Measurements from ENCODE around the gene IGSF8.
A peak's percentile ranks its signal among the peaks of the same experiment; 100 is the strongest.

IGSF8 gene

GRCh38 chr1:160094806-160095205, 3.6 kb downstream of the IGSF8 start:
- Histone ChIP-seq H3K4me3 (no peak overlapping the region), H3K27me3 (ENCODE audit: low read depth) (no peaks in the 10 kb centered on the region), H3K4me1 (peaks cover 22% of the 10 kb centered on the region), H3K36me3 (replicated peaks) (no peaks in the 10 kb centered on the region), H3K9me3 (no peaks in the 10 kb centered on the region)
- in situ Hi-C loops (cut with MboI; ENCODE audit: low sequenced_read_pairs) = no loop called here
- no peak for DNase-seq (ENCODE audit: low spot score in 2 of 2)

GRCh38 chr1:160094291-160094625, 4.2 kb downstream of the IGSF8 start:
- H3K36me3 ChIP-seq (replicated peaks) = no peaks in the 10 kb centered on the region
- in situ Hi-C loops (cut with MboI; ENCODE audit: low sequenced_read_pairs) = no loop called here
- no peaks in the 10 kb centered on the region for H3K27me3 ChIP-seq (ENCODE audit: low read depth)
- no peak for DNase-seq (ENCODE audit: low spot score in 2 of 2)
- H3K4me3 ChIP-seq = no peak overlapping the region
- no peaks in the 10 kb centered on the region for H3K9me3 ChIP-seq
- peaks cover 20% of the 10 kb centered on the region for H3K4me1 ChIP-seq

GRCh38 chr1:160093624-160094290, 4.7 kb downstream of the IGSF8 start:
- in situ Hi-C loops (cut with MboI; ENCODE audit: low sequenced_read_pairs) = no loop called here
- DNase-seq (ENCODE audit: low spot score in 2 of 2) = no peak
- peaks cover 18% of the 10 kb centered on the region for H3K4me1 ChIP-seq
- no peaks in the 10 kb centered on the region for H3K36me3 ChIP-seq (replicated peaks)
- no peaks in the 10 kb centered on the region for H3K9me3 ChIP-seq
- no peaks in the 10 kb centered on the region for H3K27me3 ChIP-seq (ENCODE audit: low read depth)
- no peak overlapping the region for H3K4me3 ChIP-seq

DNA sequence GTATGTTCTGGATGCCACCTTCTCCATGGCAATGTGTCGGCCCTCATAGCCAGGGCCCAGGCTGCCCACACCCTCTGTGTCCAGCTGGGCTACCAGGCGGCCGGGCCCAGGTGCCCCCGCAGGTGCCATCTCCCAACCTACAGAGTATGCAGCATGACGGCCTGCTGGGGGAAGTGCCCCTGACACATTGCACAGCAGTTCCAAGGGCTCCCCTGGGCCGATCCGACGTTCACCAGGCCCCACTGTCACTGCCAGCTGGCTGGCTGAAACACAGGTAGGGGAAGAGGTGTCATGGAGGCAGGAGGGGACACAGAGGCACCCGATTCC, 5.4 kb downstream of the IGSF8 start:
- Histone ChIP-seq H3K27me3 (ENCODE audit: low read depth) (no peaks in the 10 kb centered on the region), H3K4me3 (no peak overlapping the region), H3K4me1 (peaks cover 18% of the 10 kb centered on the region), H3K9me3 (no peaks in the 10 kb centered on the region), H3K36me3 (replicated peaks) (no peaks in the 10 kb centered on the region)
- in situ Hi-C loops (cut with MboI; ENCODE audit: low sequenced_read_pairs) = no loop called here
- no peak for DNase-seq (ENCODE audit: low spot score in 2 of 2)

DNA sequence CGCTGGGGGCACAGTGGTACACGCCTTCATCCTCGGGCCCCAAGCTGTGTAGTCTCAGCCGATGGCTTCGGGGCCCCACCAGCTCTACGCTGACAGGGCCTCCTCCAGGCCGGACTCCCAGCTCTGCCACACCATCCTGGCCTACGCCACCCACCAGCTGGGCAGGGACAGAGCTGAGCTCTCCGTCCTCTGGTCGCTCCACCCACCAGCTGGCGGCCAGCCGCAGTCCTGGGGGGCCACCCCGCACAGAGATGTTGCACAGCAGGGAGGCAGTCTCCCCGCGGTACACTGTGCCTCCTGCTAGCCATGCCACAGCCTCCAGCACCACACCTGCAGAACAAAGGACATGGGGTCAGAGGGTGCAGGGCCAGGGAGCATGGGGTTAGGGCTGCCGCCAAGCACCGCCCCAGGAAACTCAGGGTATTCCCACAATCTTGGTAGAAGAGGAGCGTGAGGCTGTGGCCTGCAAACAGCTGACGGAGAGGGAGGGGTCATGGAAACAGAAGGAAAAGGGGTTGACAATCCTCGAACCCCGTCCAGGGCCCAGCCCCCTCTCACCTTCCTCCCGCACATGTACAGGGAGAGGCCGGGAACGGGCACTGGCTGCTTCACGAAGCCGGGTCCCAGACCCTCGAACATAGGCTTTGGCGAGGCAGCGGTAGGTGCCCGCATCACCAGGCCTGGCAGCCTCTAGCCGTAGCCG, 5.9 kb downstream of the IGSF8 start:
- no peak for DNase-seq (ENCODE audit: low spot score in 2 of 2)
- in situ Hi-C loops (cut with MboI; ENCODE audit: low sequenced_read_pairs) = no loop called here
- Histone ChIP-seq H3K4me1 (peaks cover 17% of the 10 kb centered on the region), H3K9me3 (no peaks in the 10 kb centered on the region), H3K27me3 (ENCODE audit: low read depth) (no peaks in the 10 kb centered on the region), H3K36me3 (replicated peaks) (no peaks in the 10 kb centered on the region), H3K4me3 (no peak overlapping the region)

DNA sequence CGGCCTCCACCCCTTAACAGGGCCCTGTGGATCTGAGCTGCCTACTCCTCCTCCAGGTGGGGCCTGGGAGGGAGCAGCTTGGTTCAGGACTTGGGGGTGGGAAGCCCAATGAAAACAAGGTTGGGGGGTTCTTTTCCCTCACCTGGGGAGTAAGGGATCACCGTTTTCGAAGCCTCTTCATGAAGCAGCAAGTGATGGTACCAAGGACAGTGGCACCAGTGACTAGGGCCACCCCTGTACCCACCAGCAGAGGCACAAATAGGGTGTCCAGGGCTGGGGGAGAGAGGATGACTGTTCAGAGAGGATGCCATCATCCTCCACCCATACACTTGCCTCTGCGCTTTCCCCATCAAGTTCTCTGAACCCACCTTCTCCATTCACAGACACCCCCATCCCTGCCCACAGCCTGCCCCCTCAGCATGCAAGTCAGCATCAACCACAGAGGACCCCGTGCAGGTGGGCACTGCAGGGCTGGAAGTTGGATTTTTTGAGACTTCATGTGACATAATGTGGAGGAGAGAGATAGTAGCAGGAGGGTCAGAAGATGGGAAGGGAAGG, 6.7 kb downstream of the IGSF8 start:
- in situ Hi-C loops (cut with MboI; ENCODE audit: low sequenced_read_pairs) = no loop called here
- Histone ChIP-seq H3K9me3 (no peaks in the 10 kb centered on the region), H3K36me3 (replicated peaks) (no peaks in the 10 kb centered on the region), H3K4me1 (peaks cover 13% of the 10 kb centered on the region), H3K27me3 (ENCODE audit: low read depth) (no peaks in the 10 kb centered on the region), H3K4me3 (no peak overlapping the region)
- no peak for DNase-seq (ENCODE audit: low spot score in 2 of 2)

- H3K27me3 ChIP-seq (ENCODE audit: low read depth) = no peaks in the 10 kb centered on the region
- in situ Hi-C loops (cut with MboI; ENCODE audit: low sequenced_read_pairs) = no loop called here
- H3K36me3 ChIP-seq (replicated peaks) = no peaks in the 10 kb centered on the region
- H3K4me1 ChIP-seq = peaks cover 3% of the 10 kb centered on the region
- H3K9me3 ChIP-seq = no peaks in the 10 kb centered on the region
- H3K4me3 ChIP-seq = no peak overlapping the region
- no peak for DNase-seq (ENCODE audit: low spot score in 2 of 2)
Measured at GRCh38 chr1:160090760-160091159, 7.7 kb downstream of the IGSF8 start.

GRCh38 chr1:160089883-160090282, 8.5 kb downstream of the IGSF8 start:
- no peaks in the 10 kb centered on the region for H3K9me3 ChIP-seq
- H3K4me3 ChIP-seq = no peak overlapping the region
- H3K27me3 ChIP-seq (ENCODE audit: low read depth) = no peaks in the 10 kb centered on the region
- H3K36me3 ChIP-seq (replicated peaks) = no peaks in the 10 kb centered on the region
- no peak for DNase-seq (ENCODE audit: low spot score in 2 of 2)
- in situ Hi-C loops (cut with MboI; ENCODE audit: low sequenced_read_pairs) = loop anchor here (10.0 kb wide), 1 partner anchor 155 kb away; no protein-coding TSS in a partner anchor
- H3K4me1 ChIP-seq = no peaks in the 10 kb centered on the region

DNA sequence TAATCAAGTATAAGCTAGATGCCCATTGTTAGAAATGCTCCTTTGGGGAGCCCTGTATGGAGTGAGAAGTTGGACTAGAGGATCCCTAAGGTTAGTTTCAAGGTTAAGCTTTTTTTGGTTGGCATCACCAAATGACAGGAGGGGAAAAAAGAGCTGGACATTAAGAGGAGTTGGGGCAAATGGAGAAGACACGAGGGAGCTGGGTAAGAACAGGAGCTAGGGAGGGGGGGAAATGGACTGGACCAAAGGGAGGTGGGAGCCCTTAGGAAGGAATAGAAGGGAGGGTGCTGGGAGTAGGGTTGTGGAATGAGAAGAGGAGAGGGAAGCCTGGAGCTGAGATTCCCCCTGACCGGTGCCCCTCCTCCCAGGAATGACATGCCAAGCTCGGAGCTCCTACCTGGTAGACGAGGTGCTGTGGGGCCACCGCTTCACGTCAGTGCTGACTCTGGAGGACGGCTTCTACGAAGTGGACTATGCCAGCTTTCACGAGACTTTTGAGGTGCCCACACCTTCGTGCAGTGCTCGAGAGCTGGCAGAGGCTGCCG, 11.2 kb downstream of the IGSF8 start:
- Histone ChIP-seq H3K4me3 (no peak overlapping the region), H3K9me3 (no peaks in the 10 kb centered on the region), H3K4me1 (no peaks in the 10 kb centered on the region), H3K36me3 (replicated peaks) (no peaks in the 10 kb centered on the region), H3K27me3 (ENCODE audit: low read depth) (peaks cover 9% of the 10 kb centered on the region)
- no peak for DNase-seq (ENCODE audit: low spot score in 2 of 2)
- in situ Hi-C loops (cut with MboI; ENCODE audit: low sequenced_read_pairs) = loop anchor here (10.0 kb wide), 1 partner anchor 152 kb away; no protein-coding TSS in a partner anchor

DNA sequence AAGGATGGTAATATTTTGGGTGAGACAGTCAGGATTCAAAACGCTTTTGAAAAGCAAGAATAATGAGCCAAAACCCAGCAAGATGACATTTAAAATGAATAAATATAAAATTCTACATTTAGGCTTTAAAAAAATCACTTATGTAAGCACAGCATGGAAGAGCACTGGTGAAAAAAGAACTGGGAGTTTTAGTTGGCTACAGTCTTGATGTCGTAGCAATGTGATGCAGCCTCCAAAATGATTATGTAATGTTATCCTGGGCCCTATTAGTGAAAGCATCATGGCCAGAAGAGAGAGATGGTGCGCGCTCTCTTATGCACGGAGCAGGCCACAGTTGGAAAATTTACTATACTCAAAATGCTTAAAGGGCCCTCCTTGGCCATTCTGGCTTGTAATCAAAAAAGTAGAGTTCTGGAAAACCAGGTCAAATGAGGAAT, 11.9 kb downstream of the IGSF8 start:
- Histone ChIP-seq H3K4me3 (no peak overlapping the region), H3K36me3 (replicated peaks) (no peaks in the 10 kb centered on the region), H3K27me3 (ENCODE audit: low read depth) (peaks cover 16% of the 10 kb centered on the region), H3K9me3 (no peaks in the 10 kb centered on the region), H3K4me1 (no peaks in the 10 kb centered on the region)
- DNase-seq (ENCODE audit: low spot score in 2 of 2) = no peak
- in situ Hi-C loops (cut with MboI; ENCODE audit: low sequenced_read_pairs) = loop anchor here (10.0 kb wide), 1 partner anchor 152 kb away; no protein-coding TSS in a partner anchor

DNA sequence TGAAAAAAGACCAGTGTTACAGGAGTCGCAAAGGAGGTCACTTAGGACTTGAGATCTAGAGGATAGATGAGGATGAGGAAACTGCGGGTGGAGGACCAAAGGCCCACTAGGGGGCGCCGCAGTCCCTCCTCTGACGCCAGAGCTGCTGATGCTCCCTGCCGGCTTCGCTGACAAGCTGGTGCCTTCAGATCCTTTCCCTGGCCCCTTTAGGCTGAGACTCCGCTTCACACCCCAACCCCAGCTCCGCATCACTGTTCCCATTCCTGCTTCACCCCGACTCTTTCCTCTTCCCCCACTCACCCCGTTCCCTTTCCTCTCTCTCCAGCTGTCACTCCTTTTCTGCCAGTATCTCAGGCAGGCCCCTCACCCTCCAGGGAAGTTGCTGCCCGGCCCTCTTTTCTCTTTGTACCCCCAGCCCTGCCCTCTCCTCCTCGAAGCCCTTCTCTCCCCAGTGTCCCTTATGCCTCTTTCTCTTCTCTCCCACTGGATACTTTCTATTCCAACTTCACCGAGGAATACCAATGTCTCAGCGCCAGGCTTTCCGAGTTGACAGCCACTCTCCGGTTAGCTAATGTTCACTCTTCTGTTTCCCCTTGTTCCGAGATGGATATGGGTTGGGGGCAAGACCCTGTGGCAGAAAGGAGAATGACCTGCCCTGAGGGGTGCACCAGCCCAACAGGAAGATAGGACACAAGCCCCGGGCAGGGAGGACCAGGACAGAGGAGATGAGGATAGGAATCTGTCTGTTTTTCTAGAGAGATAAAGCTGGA, 12.5 kb downstream of the IGSF8 start:
- H3K4me1 ChIP-seq = no peaks in the 10 kb centered on the region
- H3K27me3 ChIP-seq (ENCODE audit: low read depth) = peaks cover 20% of the 10 kb centered on the region
- H3K36me3 ChIP-seq (replicated peaks) = no peaks in the 10 kb centered on the region
- in situ Hi-C loops (cut with MboI; ENCODE audit: low sequenced_read_pairs) = loop anchor here (10.0 kb wide), 1 partner anchor 151 kb away; no protein-coding TSS in a partner anchor
- no peaks in the 10 kb centered on the region for H3K9me3 ChIP-seq
- DNase-seq (ENCODE audit: low spot score in 2 of 2) = peak; percentile 79 to 87
- no peak overlapping the region for H3K4me3 ChIP-seq

- in situ Hi-C loops (cut with MboI; ENCODE audit: low sequenced_read_pairs) = loop anchor here (10.0 kb wide), 1 partner anchor 150 kb away; no protein-coding TSS in a partner anchor
- no peak for DNase-seq (ENCODE audit: low spot score in 2 of 2)
- H3K9me3 ChIP-seq = no peaks in the 10 kb centered on the region
- no peaks in the 10 kb centered on the region for H3K36me3 ChIP-seq (replicated peaks)
- peaks cover 30% of the 10 kb centered on the region for H3K27me3 ChIP-seq (ENCODE audit: low read depth)
- no peak overlapping the region for H3K4me3 ChIP-seq
- no peaks in the 10 kb centered on the region for H3K4me1 ChIP-seq
Measured at GRCh38 chr1:160084771-160085321, 13.6 kb downstream of the IGSF8 start.

Data from HAP-1 (cell line).